Hypothalamus (tissue), 51 donors: ENCODE measurements around the gene EHD4.

ENCODE experiments used
- DNase-seq, 51 donors: peaks; one replicate each; lab custom pipeline; 2025; lab: John Stamatoyannopoulos, UW

Gene EHD4

DNA sequence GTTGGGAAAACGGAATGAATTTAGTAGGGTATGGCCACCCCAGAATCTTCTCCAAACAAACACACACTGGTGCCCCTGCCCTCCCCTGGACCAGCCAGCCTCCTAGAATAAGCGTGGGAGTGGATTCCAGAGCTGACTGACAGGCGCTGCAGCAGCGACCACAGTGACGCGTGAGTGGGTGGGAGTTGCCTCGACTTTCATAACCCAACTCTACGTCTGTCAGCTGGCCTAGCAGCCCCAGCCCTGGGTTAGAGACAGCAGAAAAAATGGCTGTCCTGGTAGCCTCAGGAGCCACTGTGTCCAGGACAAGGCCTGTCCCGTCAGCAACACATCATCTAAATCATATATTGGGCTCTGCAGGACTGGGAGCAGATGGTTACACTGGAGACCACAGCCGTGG lies 123.7 kb downstream of the EHD4 start:
- no peak for DNase-seq

DNA sequence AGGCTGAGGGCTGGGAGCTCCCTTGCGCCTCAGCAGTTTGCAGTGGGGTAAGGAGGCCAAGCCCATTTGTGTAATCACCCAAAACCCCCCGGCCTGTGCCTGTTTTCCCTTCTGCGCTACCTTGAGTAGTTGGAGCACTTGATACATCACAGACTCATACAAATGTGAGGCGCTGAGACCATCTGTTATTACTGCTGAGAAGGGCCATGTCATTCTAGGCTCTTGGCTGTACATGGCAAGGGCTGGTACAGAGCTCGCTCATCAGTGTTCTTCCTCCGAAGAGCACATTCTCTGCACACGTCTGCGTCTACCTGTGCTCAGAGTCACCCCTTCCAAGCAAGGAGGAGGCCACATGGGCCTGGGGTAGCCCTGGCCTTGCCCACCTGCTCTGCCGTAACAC lies 124.4 kb downstream of the EHD4 start:
- no peak for DNase-seq

- no peak for DNase-seq
Observed at GRCh38 chr15:41847206-41847605, 125.2 kb downstream of the EHD4 start.
